ENCODE measurements around the gene DLX6.

The DLX6 gene

GRCh38 chr7:97001656-97002554 is 3.4 kb upstream of the DLX6 start:
- CTCF ChIA-PET: no interaction called here
- no peak for DNase-seq
- no peak overlapping the region for H3K4me3 Mint-ChIP-seq
- peaks cover 11% of the 10 kb centered on the region for H3K4me1 Mint-ChIP-seq
- no peaks in the 10 kb centered on the region for H3K9me3 Mint-ChIP-seq
- H3K36me3 Mint-ChIP-seq: peaks cover 4% of the 10 kb centered on the region
- H3K27ac Mint-ChIP-seq: peak overlapping the region; percentile 73
- H3K27me3 Mint-ChIP-seq: peaks cover 99% of the 10 kb centered on the region

GRCh38 chr7:97002555-97003261 is 2.6 kb upstream of the DLX6 start:
- H3K36me3 Mint-ChIP-seq: peaks cover 4% of the 10 kb centered on the region
- H3K4me1 Mint-ChIP-seq: peaks cover 12% of the 10 kb centered on the region
- peak overlapping the region; percentile 73 for H3K27ac Mint-ChIP-seq
- DNase-seq: no peak
- CTCF ChIA-PET: interaction anchor here (1.0 kb wide), 1 partner anchor 9 kb away, joined by 3 read pairs; no protein-coding TSS in a partner anchor
- peaks cover 99% of the 10 kb centered on the region for H3K27me3 Mint-ChIP-seq
- no peaks in the 10 kb centered on the region for H3K9me3 Mint-ChIP-seq
- H3K4me3 Mint-ChIP-seq: peak overlapping the region; percentile 6

- CTCF ChIA-PET: interaction anchor here (1.0 kb wide), 1 partner anchor 10 kb away, joined by 3 read pairs; no protein-coding TSS in a partner anchor
- peaks cover 4% of the 10 kb centered on the region for H3K36me3 Mint-ChIP-seq
- H3K27me3 Mint-ChIP-seq: peaks cover 99% of the 10 kb centered on the region
- no peak for DNase-seq
- peaks cover 12% of the 10 kb centered on the region for H3K4me1 Mint-ChIP-seq
- peak overlapping the region; percentile 71 for H3K27ac Mint-ChIP-seq
- no peaks in the 10 kb centered on the region for H3K9me3 Mint-ChIP-seq
- H3K4me3 Mint-ChIP-seq: peak overlapping the region; percentile 6
Measured at GRCh38 chr7:97003262-97004246, 1.8 kb upstream of the DLX6 start.

- H3K4me3 Mint-ChIP-seq: peak overlapping the region; percentile 15
- H3K27me3 Mint-ChIP-seq: peaks cover 95% of the 10 kb centered on the region
- peaks cover 12% of the 10 kb centered on the region for H3K4me1 Mint-ChIP-seq
- peak overlapping the region; percentile 71 for H3K27ac Mint-ChIP-seq
- CTCF ChIA-PET: interaction anchor here (0.7 kb wide), 1 partner anchor 209 kb away, joined by 3 read pairs; no protein-coding TSS in a partner anchor
- DNase-seq: no peak
- no peaks in the 10 kb centered on the region for H3K9me3 Mint-ChIP-seq
- peaks cover 4% of the 10 kb centered on the region for H3K36me3 Mint-ChIP-seq
Measured at GRCh38 chr7:97004247-97005182, 838 bp upstream of the DLX6 start.

GRCh38 chr7:97006055-97006815 is 882 bp downstream of the DLX6 start:
- Mint-ChIP-seq H3K4me3 (peak overlapping the region; percentile 58), H3K9me3 (no peaks in the 10 kb centered on the region), H3K4me1 (peaks cover 12% of the 10 kb centered on the region), H3K27me3 (peaks cover 95% of the 10 kb centered on the region), H3K36me3 (peaks cover 4% of the 10 kb centered on the region), H3K27ac (peak overlapping the region; percentile 64)
- peak; percentile 53 for DNase-seq
- CTCF ChIA-PET: interaction anchor here (1.3 kb wide), 1 partner anchor 16 kb away, joined by 3 read pairs; no protein-coding TSS in a partner anchor

GRCh38 chr7:97006816-97007582 is 1.6 kb downstream of the DLX6 start:
- Mint-ChIP-seq H3K27me3 (peaks cover 94% of the 10 kb centered on the region), H3K9me3 (no peaks in the 10 kb centered on the region), H3K4me3 (peak overlapping the region; percentile 58), H3K4me1 (peaks cover 12% of the 10 kb centered on the region), H3K36me3 (peaks cover 4% of the 10 kb centered on the region), H3K27ac (peak overlapping the region; percentile 64)
- DNase-seq: no peak
- CTCF ChIA-PET: interaction anchor here (0.7 to 1.3 kb wide), 2 partner anchors 15 to 17 kb away, joined by 3 read pairs; no protein-coding TSS in a partner anchor

GRCh38 chr7:97007583-97007861 is 2.2 kb downstream of the DLX6 start:
- H3K27me3 Mint-ChIP-seq: peaks cover 94% of the 10 kb centered on the region
- H3K27ac Mint-ChIP-seq: no peak overlapping the region
- DNase-seq: no peak
- CTCF ChIA-PET: interaction anchor here (0.7 to 1.3 kb wide), 2 partner anchors 14 to 17 kb away, joined by 3 read pairs; no protein-coding TSS in a partner anchor
- no peak overlapping the region for H3K4me3 Mint-ChIP-seq
- H3K36me3 Mint-ChIP-seq: peaks cover 4% of the 10 kb centered on the region
- H3K9me3 Mint-ChIP-seq: no peaks in the 10 kb centered on the region
- peaks cover 12% of the 10 kb centered on the region for H3K4me1 Mint-ChIP-seq

- peaks cover 1% of the 10 kb centered on the region for H3K36me3 Mint-ChIP-seq
- peak overlapping the region; percentile 45 for H3K27ac Mint-ChIP-seq
- H3K9me3 Mint-ChIP-seq: no peaks in the 10 kb centered on the region
- peaks cover 94% of the 10 kb centered on the region for H3K27me3 Mint-ChIP-seq
- CTCF ChIA-PET: interaction anchor here (0.7 to 2.7 kb wide), 3 partner anchors 8 to 20 kb away, joined by 3 to 9 read pairs (median 5); no protein-coding TSS in a partner anchor
- H3K4me1 Mint-ChIP-seq: peaks cover 12% of the 10 kb centered on the region
- no peak for DNase-seq
- H3K4me3 Mint-ChIP-seq: no peak overlapping the region
Measured at GRCh38 chr7:97008275-97008917, 3.0 kb downstream of the DLX6 start.

- Mint-ChIP-seq H3K27ac (no peak overlapping the region), H3K36me3 (peaks cover 1% of the 10 kb centered on the region), H3K9me3 (no peaks in the 10 kb centered on the region), H3K27me3 (peaks cover 94% of the 10 kb centered on the region), H3K4me3 (no peak overlapping the region), H3K4me1 (peaks cover 9% of the 10 kb centered on the region)
- no peak for DNase-seq
- CTCF ChIA-PET: interaction anchor here (1.5 to 2.7 kb wide), 2 partner anchors 10 to 17 kb away, joined by 5 to 9 read pairs; no protein-coding TSS in a partner anchor
Measured at GRCh38 chr7:97009753-97010732, 4.7 kb downstream of the DLX6 start.

GRCh38 chr7:97011104-97011503 is 5.8 kb downstream of the DLX6 start:
- peaks cover 1% of the 10 kb centered on the region for H3K36me3 Mint-ChIP-seq
- CTCF ChIA-PET: no interaction called here
- H3K27me3 Mint-ChIP-seq: peaks cover 94% of the 10 kb centered on the region
- DNase-seq: no peak
- peaks cover 5% of the 10 kb centered on the region for H3K4me1 Mint-ChIP-seq
- H3K9me3 Mint-ChIP-seq: no peaks in the 10 kb centered on the region
- no peak overlapping the region for H3K4me3 Mint-ChIP-seq
- no peak overlapping the region for H3K27ac Mint-ChIP-seq

Measured in activated naive CD4-positive, alpha-beta T cell treated with anti-CD3 and anti-CD28 coated beads, Interleukin-2, amount 10 ng/mL, durations not matched to agents 7 days and 5 days (primary cell).